Ecto neural progenitor cell (in vitro differentiated cells): ENCODE data around the gene U2SURP.
"Not testable (repeated sequence)": the region's sequence is repeated elsewhere in the genome, so short reads cannot be mapped to it uniquely, and the experiment has no call there.

Experiments used
- DNase-seq: peaks from one replicate; pipeline ENCODE4 v3.0.0-alpha.2; 2018; ENCODE audit warnings: low spot score

The U2SURP gene

GRCh38 chr3:142976621-142977398, 24.6 kb upstream of the U2SURP start:
- no peak for DNase-seq

GRCh38 chr3:142977399-142977728, 24.0 kb upstream of the U2SURP start:
- no peak for DNase-seq

GRCh38 chr3:142981108-142981507, 20.3 kb upstream of the U2SURP start:
- no peak for DNase-seq

GRCh38 chr3:142982038-142982773, 19.2 kb upstream of the U2SURP start:
- DNase-seq, result no peak

- no peak for DNase-seq
Measured at GRCh38 chr3:142983318-142983717, 18.1 kb upstream of the U2SURP start.

- peak; percentile 26 for DNase-seq
Measured at GRCh38 chr3:142984255-142984654, 17.1 kb upstream of the U2SURP start.

- no peak for DNase-seq
Measured at GRCh38 chr3:142987080-142987700, 14.2 kb upstream of the U2SURP start.

- no peak for DNase-seq
Measured at GRCh38 chr3:142987707-142988106, 13.7 kb upstream of the U2SURP start.

GRCh38 chr3:142988221-142988620, 13.1 kb upstream of the U2SURP start:
- not testable (repeated sequence) for DNase-seq

GRCh38 chr3:142988826-142989225, 12.5 kb upstream of the U2SURP start:
- not testable (repeated sequence) for DNase-seq

- no peak for DNase-seq
Measured at GRCh38 chr3:142990721-142991120, 10.6 kb upstream of the U2SURP start.

- DNase-seq, result no peak
Measured at GRCh38 chr3:142992323-142992722, 9.0 kb upstream of the U2SURP start.

- DNase-seq, result peak; percentile 67
Measured at GRCh38 chr3:142993958-142994442, 7.4 kb upstream of the U2SURP start.

- DNase-seq, result no peak
Measured at GRCh38 chr3:142997330-142997729, 4.0 kb upstream of the U2SURP start.

- no peak for DNase-seq
Measured at GRCh38 chr3:142998439-142998838, 2.9 kb upstream of the U2SURP start.

- DNase-seq, result no peak
Measured at GRCh38 chr3:142999881-143000280, 1.5 kb upstream of the U2SURP start.

GRCh38 chr3:143000528-143000927, 842 bp upstream of the U2SURP start:
- DNase-seq, result no peak

GRCh38 chr3:143001034-143001368, 369 bp upstream of the U2SURP start:
- DNase-seq, result no peak

- no peak for DNase-seq
Measured at GRCh38 chr3:143002083-143002712, 828 bp downstream of the U2SURP start.

GRCh38 chr3:143002727-143003126, 1.4 kb downstream of the U2SURP start:
- no peak for DNase-seq

- no peak for DNase-seq
Measured at GRCh38 chr3:143004823-143005222, 3.5 kb downstream of the U2SURP start.

GRCh38 chr3:143010024-143010423, 8.7 kb downstream of the U2SURP start:
- no peak for DNase-seq

GRCh38 chr3:143011705-143012104, 10.3 kb downstream of the U2SURP start:
- no peak for DNase-seq
